GM18517 (cell line): ENCODE measurements around the gene CYP4Z1.
"Not testable (repeated sequence)": the region's sequence is repeated elsewhere in the genome, so short reads cannot be mapped to it uniquely, and the experiment has no call there.

Source experiments
- ATAC-seq: cut with Tn5 transposase; IDR thresholded peaks from one replicate; pipeline ENCODE4 v1.9.1; 2021; ENCODE audit warnings: mild to moderate bottlenecking, moderate library complexity; ENCODE audit not compliant: unreplicated experiment

The CYP4Z1 gene

GRCh38 chr1:47126997-47127396 is 60.0 kb downstream of the CYP4Z1 start:
- ATAC-seq = not testable (repeated sequence)

GRCh38 chr1:47128221-47128620 is 61.2 kb downstream of the CYP4Z1 start:
- ATAC-seq = no peak

- not testable (repeated sequence) for ATAC-seq
These were observed 61.8 kb downstream of the CYP4Z1 start for GRCh38 chr1:47128854-47129253.

DNA sequence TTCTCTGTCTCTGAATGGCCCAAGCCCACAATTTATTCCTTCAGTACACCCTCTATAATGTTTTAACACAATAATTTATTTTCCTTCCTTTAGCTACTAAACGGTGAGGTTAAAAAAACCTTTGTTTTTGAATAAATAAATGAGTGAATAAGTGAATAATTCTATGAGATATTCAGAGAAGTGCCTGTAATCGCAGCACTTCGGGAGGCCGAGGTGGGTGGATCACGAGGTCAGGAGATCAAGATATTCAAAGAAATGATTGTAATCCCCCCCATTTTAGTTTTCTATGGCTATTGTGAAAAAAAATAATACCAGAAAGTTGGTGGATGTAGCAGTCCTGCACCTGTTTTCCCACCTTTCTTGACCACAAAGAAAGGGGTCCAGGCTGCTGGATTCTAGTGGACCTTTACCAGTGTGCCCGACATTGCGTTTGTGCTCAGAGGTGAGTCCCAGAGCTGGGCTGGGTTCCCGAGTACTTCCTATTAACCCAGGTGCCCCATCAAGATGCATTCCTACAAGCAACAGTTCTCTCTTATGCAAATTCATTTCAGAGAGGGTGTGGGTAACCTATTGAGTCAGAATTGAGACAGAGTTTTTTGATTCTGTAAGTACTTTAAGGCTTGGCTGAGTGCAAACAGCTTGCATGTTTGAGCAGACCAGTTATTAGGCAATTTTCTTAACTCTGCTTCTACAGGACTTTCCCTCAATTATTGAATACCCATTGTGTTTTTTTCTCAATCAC is 62.6 kb downstream of the CYP4Z1 start:
- ATAC-seq = not testable (repeated sequence)

DNA sequence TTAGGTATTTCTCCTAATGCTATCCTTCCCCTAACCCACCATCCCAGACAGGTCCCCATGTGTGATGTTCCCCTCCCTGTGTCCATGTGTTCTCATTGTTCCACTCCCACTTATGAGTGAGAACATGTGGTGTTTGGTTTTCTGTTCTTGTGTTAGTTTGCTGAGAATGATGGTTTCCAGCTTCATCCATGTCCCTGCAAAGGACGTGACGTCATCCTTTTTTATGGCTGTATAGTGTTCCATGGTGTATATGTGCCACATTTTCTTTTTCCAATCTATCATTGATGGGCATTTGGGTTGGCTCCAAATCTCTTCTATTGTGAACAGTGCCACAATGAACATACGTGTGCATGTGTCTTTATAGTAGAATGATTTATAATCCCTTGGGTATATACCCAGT is 65.6 kb downstream of the CYP4Z1 start:
- not testable (repeated sequence) for ATAC-seq

- ATAC-seq = no peak
These were observed 70.2 kb downstream of the CYP4Z1 start, which contains the start of gene CYP4A22 for GRCh38 chr1:47137198-47137597. Gene CYP4A22 (plus strand): TSS chr1:47137441. CDS start chr1:47137486, 45 bp downstream.

DNA sequence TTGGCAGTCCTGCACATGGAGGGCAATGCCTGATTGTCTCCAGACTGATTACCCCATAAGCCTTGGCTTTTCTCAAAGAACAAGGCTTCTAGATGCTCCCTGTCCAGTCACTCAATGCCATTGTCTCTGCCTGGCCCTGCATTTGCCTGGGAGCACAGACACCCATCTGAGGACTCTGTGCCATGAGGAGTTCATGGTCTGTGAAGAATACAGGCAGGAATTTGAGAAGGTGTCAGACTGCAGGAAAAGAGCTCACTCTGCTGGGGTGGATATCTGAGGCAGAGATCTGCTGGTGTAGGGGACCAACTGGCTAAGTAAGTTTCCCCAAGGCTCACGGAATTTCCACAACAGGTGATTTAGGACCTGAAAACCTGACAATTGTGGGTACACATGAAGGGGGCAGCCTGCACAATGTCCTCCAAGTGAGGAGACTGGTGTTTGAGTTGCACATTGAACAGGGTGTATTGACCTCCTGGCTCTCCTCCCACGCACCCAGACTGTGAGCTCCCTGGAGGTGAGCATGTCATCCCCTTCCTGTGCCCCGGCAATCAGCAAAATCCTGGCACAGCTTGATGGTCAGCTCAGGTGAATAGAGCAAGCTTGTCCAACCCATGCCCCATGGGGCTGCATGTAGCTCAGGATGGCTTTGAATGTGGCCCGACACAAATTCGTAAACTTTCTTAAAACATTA is 71.0 kb downstream of the CYP4Z1 start:
- no peak for ATAC-seq

GRCh38 chr1:47140358-47140757 is 73.3 kb downstream of the CYP4Z1 start:
- not testable (repeated sequence) for ATAC-seq

GRCh38 chr1:47143654-47144053 is 76.6 kb downstream of the CYP4Z1 start:
- ATAC-seq = not testable (repeated sequence)

DNA sequence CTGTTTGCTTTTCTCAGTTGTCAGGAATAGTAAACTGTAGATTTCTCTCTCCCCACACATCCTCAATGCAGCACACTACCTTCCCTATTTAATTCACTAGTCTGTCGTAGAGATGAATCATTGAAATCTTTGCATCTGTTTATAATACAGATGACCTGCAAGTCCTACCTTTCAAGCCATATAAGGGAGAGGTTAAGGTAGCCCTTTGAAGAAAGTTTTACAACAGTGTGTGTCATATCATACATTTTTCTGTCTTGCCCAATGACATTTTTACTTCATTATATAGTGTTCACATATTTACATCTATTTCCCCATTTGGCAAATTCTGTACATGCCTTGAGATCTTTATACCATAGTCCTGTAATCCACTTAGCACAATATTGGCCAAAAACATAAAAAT is 79.5 kb downstream of the CYP4Z1 start:
- not testable (repeated sequence) for ATAC-seq

GRCh38 chr1:47147047-47147785 is 80.2 kb downstream of the CYP4Z1 start:
- no peak for ATAC-seq

- not testable (repeated sequence) for ATAC-seq
These were observed 82.1 kb downstream of the CYP4Z1 start for GRCh38 chr1:47149162-47149561.

DNA sequence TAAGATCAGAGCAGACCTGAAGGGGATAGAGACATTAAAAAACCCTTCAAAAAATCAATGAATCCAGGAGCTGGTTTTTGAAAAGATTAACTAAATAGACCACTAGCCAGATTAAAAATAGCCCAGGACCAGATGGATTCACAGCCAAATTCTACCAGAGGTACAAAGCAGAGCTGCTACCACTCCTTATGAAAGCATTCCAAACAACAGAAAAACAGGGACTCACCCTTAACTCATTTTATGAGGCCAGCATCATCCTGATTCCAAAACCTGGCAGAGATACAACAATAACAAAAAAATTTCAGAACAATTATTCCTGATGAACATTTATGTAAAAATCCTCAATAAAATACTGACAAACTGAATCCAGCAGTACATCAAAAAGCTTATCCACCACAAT is 89.4 kb downstream of the CYP4Z1 start:
- not testable (repeated sequence) for ATAC-seq

- not testable (repeated sequence) for ATAC-seq
These were observed 90.9 kb downstream of the CYP4Z1 start for GRCh38 chr1:47157957-47158356.

DNA sequence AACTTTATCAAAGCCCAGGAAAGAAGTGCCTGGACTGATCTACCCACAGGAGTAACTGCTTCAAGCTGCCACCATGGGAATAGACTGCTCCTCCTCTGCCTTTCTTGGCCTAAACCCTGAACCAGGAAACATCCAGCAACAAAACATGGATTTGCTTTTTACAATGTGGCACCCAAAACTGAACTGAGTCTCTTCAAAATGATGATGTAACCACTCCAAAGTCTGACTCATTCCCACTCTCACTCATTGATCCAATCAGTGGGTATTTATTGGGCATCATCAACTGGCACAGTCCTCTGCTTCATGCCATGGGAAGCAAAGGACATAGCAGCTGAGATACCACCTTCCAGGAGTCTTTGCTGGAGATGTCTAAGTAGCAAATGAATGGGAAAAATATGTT is 93.7 kb downstream of the CYP4Z1 start:
- ATAC-seq = no peak

GRCh38 chr1:47161298-47162040 is 94.4 kb downstream of the CYP4Z1 start:
- no peak for ATAC-seq

- ATAC-seq = no peak
These were observed 97.5 kb downstream of the CYP4Z1 start for GRCh38 chr1:47164552-47164951.
